Heart left ventricle (tissue), 16 donors: ENCODE measurements around the gene RPA3. TPM values are rescaled to one million over a fixed set of nuclear protein-coding genes. Genes with fewer than 3 reads are reported as not detected.
"Not testable (repeated sequence)": the region's sequence is repeated elsewhere in the genome, so short reads cannot be mapped to it uniquely, and the experiment has no call there.

Experiments
- ATAC-seq, 4 donors: fragments of 200-7000 bp; cut with Tn5 transposase; one replicate each; pipeline ENCODE4 v1.9.1; 2020 to 2022; ENCODE audit warnings: moderate library complexity in 4 of 4, mild to moderate bottlenecking in 3 of 4, moderate number of reproducible peaks in 1 of 4
- DNase-seq, 5 donors: peaks; one replicate each; pipeline ENCODE4 v3.0.0-alpha.2; 2020
- H3K27ac ChIP-seq, 12 donors: fragments of 200-600 bp; sonication (generic) in 4 of 12; one replicate each; pipeline versions ENCODE4 v1.5.0 to v1.8.0; 2016 to 2022; ENCODE audit warnings: mild to moderate bottlenecking in 2 of 12
- H3K27me3 ChIP-seq, 9 donors: fragments of 200-600 bp; sonication (generic) in 2 of 9; one replicate each; pipeline versions ENCODE4 v1.5.1 to v1.8.0; 2016 to 2022; ENCODE audit warnings: mild to moderate bottlenecking in 3 of 9
- H3K36me3 ChIP-seq, 9 donors: fragments of 200-600 bp; sonication (generic) in 2 of 9; one replicate each; pipeline versions ENCODE4 v1.5.0 to v1.8.0; 2018 to 2022; ENCODE audit warnings: mild to moderate bottlenecking in 2 of 9
- H3K4me1 ChIP-seq, 12 donors: fragments of 200-600 bp; sonication (generic) in 4 of 12; one replicate each; pipeline versions ENCODE4 v1.5.0 to v1.8.0; 2016 to 2022; ENCODE audit warnings: mild to moderate bottlenecking in 3 of 12
- H3K4me3 ChIP-seq, 12 donors: fragments of 200-600 bp; sonication (generic) in 4 of 12; one replicate each; pipeline versions ENCODE4 v1.5.0 to v1.8.0; 2017 to 2022; ENCODE audit warnings: mild to moderate bottlenecking in 9 of 12, moderate library complexity in 4 of 12
- H3K9me3 ChIP-seq, 12 donors: fragments of 200-600 bp; sonication (generic) in 4 of 12; one replicate each; pipeline versions ENCODE4 v1.5.0 to v1.8.0; 2016 to 2022; ENCODE audit warnings: mild to moderate bottlenecking in 1 of 12
- POLR2A ChIP-seq, 2 donors: fragments of 450-650 bp; IDR thresholded peaks; one replicate each; pipeline ENCODE4 v1.6.1; 2017; ENCODE audit warnings: antibody characterized with exemption in 2 of 2, mild to moderate bottlenecking in 2 of 2, moderate library complexity in 2 of 2
- WGBS, 4 donors: extraction: QIAGEN DNeasy Blood & Tissue Kit in 2 of 4; methylation state at CpG; one replicate each; pipeline versions ENCODE4 v1.1.5 to v1.1.7; 2013 to 2018; 5-methylcytosine and 5-hydroxymethylcytosine counted together
- intact Hi-C, 10 donors: fragments of 100-400 bp; cut with DNase I; formaldehyde crosslinking; loops; one replicate each; pipeline versions ENCODE4 v1.11.1 to v1.14.2; 2022
- polyA plus RNA-seq, 2 donors: library from polyadenylated mRNA; stranded (reverse); fragments of 200-250 nt; gene quantifications; one replicate each; pipeline ENCODE4 v1.2.3, GENCODE V29; 2013
- total RNA-seq, 9 donors: library from RNA; depleted of rRNA in 2 of 9; stranded (reverse); fragments of >200 nt in 2 of 9; fragmentation: NEBNext Ultra II Directional in 3 of 9; extraction: Animal tissue kit (Norgen Biotek cat#: 25700) in 3 of 9; gene quantifications; one replicate each; pipeline versions ENCODE4 v1.1.0 to v1.2.4, GENCODE V29; 2016 to 2023
- TF ChIP-seq, protein P1 (sequence below), 12 donors: fragments of 200-600 bp; sonication (generic) in 4 of 12; IDR thresholded peaks; one replicate each; pipeline versions ENCODE4 v1.5.0 to v1.8.0; 2018 to 2022; ENCODE audit warnings: antibody characterized with exemption in 12 of 12, mild to moderate bottlenecking in 5 of 12
- donor health status: ischemic (EF 13 %, LVEDD 7.1; RV severe dilation, severe dysfunction).
- donor health status: healthy with polysubstance abuse.
- donor health status: DM: no; HTN: yes; CAD: no.
- donor health status: DM: no; HTN: no; CAD: no.
- donor health status: ischemic (EF 25% LVEDD 6.9; RV normal size, moderate dysfunction).
- donor health status: ischemic (EF 25% LVEDD 5.7; RV mildly dilated, moderate dysfunction).
- donor health status: healthy.
- donor health status: DM: yes; HTN: yes; CAD: no.
- donor health status: ischemic (EF 35%, LVEDD 5.7; RV mildly dilated, moderate dysfunction).
- donor health status: nonischemic (EF 11% LVEDD 7.7; RV severe dilation, severe dysfunction).
- donor health status: DM: yes; HTN: yes; CAD: no.
- donor health status: PGD.
- donor health status: ischemic (EF 29% LVEDD 5.4; RV normal size, mild dysfunction).
- donor health status: nonischemic (EF 23%, LVEDD 6.1; RV moderate dilation, normal function).

The RPA3 gene
- total and polyA plus RNA-seq, 11 donors, result 19.4 to 30.9 (median 26.2) TPM

DNA sequence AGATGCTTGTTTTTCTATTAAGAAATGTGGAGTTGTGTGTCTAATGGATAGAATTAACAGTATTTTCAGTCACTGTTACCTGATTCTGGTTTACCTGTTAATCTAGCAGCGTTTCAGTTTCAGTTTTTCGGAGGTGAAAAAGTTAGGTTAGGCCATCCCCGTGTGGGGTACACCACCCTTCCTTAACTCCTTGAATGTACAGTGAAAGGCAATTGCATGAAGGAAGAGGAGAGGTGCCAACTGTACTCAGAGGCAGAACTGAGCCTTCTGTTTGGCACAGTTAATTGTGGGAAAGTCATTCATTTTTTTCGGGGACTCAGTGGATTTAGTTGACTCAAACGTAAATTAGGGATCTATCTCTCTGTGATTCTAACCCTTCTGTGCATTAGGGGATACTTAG is 35.5 kb downstream of the RPA3 start:
- TF ChIP-seq POLR2A (IDR thresholded peaks at IDR 0.05), result no peak
- TF ChIP-seq, protein P1, sequence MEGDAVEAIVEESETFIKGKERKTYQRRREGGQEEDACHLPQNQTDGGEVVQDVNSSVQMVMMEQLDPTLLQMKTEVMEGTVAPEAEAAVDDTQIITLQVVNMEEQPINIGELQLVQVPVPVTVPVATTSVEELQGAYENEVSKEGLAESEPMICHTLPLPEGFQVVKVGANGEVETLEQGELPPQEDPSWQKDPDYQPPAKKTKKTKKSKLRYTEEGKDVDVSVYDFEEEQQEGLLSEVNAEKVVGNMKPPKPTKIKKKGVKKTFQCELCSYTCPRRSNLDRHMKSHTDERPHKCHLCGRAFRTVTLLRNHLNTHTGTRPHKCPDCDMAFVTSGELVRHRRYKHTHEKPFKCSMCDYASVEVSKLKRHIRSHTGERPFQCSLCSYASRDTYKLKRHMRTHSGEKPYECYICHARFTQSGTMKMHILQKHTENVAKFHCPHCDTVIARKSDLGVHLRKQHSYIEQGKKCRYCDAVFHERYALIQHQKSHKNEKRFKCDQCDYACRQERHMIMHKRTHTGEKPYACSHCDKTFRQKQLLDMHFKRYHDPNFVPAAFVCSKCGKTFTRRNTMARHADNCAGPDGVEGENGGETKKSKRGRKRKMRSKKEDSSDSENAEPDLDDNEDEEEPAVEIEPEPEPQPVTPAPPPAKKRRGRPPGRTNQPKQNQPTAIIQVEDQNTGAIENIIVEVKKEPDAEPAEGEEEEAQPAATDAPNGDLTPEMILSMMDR (IDR thresholded peaks at IDR 0.05), result no peak
- WGBS, 4 donors, result 55 to 77% (median 63%) methylated on average over 5 of the region's 5 CpGs
- ATAC-seq (no peak), DNase-seq (no peak)
- Histone ChIP-seq H3K27ac (peak overlapping the region in 4 of 12 donors; percentile 3 to 68 (median 51)), H3K36me3 (no peaks in the 10 kb centered on the region), H3K4me3 (no peak overlapping the region), H3K27me3 (no peaks in the 10 kb centered on the region), H3K9me3 (peaks cover 0 to 3% (median 0%) of the 10 kb centered on the region in 12 donors), H3K4me1 (peaks cover 0 to 41% (median 35%) of the 10 kb centered on the region in 12 donors)
- intact Hi-C loops, result loop anchor here in 8 of 10 donors (5.0 to 10.0 kb wide), 6 partner anchors 79 to 534 kb away; partner anchors contain the start of gene GLCCI1 (in 1 of the 8)

- TF ChIP-seq, protein P1 (IDR thresholded peaks at IDR 0.05), result no peak
- TF ChIP-seq POLR2A (IDR thresholded peaks at IDR 0.05), result no peak
- ATAC-seq (no peak), DNase-seq (no peak)
- Histone ChIP-seq H3K27me3 (no peaks in the 10 kb centered on the region), H3K4me3 (no peak overlapping the region), H3K27ac (peak overlapping the region in 9 of 12 donors; percentile 3 to 68 (median 33)), H3K9me3 (peaks cover 0 to 8% (median 0%) of the 10 kb centered on the region in 12 donors), H3K36me3 (peaks cover 0 to 6% (median 0%) of the 10 kb centered on the region in 9 donors), H3K4me1 (peaks cover 0 to 32% (median 26%) of the 10 kb centered on the region in 12 donors)
- intact Hi-C loops, result loop anchor here (1.0 to 10.0 kb wide), 10 partner anchors 41 to 535 kb away; partner anchors contain the start of genes GLCCI1 (in 1 of the 10) and UMAD1 (in 1 of the 10)
Measured at GRCh38 chr7:7681936-7682329, 36.5 kb downstream of the RPA3 start.

- WGBS, 4 donors, result 36 to 41% (median 38%) methylated on average over 7 of the region's 7 CpGs
- ATAC-seq (peak in 3 of 4 donors; percentile 77 to 91 (median 89)), DNase-seq (peak in 2 of 5 donors; percentile 61)
- peak overlapping the region; percentile 3 to 69 (median 35) for H3K27ac ChIP-seq
- H3K36me3 ChIP-seq, result peaks cover 0 to 6% (median 0%) of the 10 kb centered on the region in 9 donors
- H3K4me3 ChIP-seq, result peak overlapping the region in 4 of 12 donors; percentile 12 to 34 (median 15)
- no peak for TF ChIP-seq POLR2A (IDR thresholded peaks at IDR 0.05)
- TF ChIP-seq, protein P1 (IDR thresholded peaks at IDR 0.05), result peak; percentile 47 to 82 (median 71)
- intact Hi-C loops, result loop anchor here (1.0 to 10.0 kb wide), 10 partner anchors 41 to 536 kb away; partner anchors contain the start of genes GLCCI1 (in 1 of the 10) and UMAD1 (in 1 of the 10)
- peaks cover 0 to 8% (median 0%) of the 10 kb centered on the region in 12 donors for H3K9me3 ChIP-seq
- no peaks in the 10 kb centered on the region for H3K27me3 ChIP-seq
- peaks cover 0 to 30% (median 21%) of the 10 kb centered on the region in 12 donors for H3K4me1 ChIP-seq
Measured at GRCh38 chr7:7681191-7681935, 37.0 kb downstream of the RPA3 start.

DNA sequence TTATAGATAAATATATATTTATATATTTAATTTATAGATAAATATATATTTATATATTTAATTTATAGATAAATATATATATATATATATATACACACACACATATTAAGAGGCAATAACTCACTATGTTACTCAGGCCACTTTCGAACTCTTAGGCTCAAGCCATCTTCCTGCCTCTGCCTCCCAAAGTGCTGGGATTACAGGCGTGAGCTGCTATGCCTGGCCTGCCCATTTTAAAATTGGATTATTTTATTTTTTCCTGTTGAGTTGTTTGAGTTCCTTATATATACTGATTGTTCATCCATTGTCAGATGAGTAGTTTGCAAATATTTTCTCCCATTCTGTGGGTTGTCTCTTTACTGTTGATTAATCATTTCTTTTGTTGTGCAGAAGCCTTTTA is 38.8 kb downstream of the RPA3 start:
- not testable (repeated sequence) for H3K27ac ChIP-seq, H3K27me3 ChIP-seq, H3K4me3 ChIP-seq, ATAC-seq, DNase-seq, H3K9me3 ChIP-seq
- Histone ChIP-seq H3K4me1 (peaks cover 0 to 30% (median 20%) of the 10 kb centered on the region in 12 donors), H3K36me3 (peaks cover 0 to 13% (median 0%) of the 10 kb centered on the region in 9 donors)
- intact Hi-C loops, result loop anchor here in 9 of 10 donors (2.0 to 10.0 kb wide), 8 partner anchors 39 to 538 kb away; partner anchors contain the start of genes GLCCI1 (in 1 of the 9) and UMAD1 (in 1 of the 9)
- 92 to 99% (median 99%) methylated on average over 2 of the region's 2 CpGs for WGBS, 4 donors
